ENCODE measurements around the gene BRINP2. TPM values are rescaled to one million over a fixed set of nuclear protein-coding genes. Genes with fewer than 3 reads are reported as not detected.

The BRINP2 gene
- polyA plus RNA-seq, 2 of the 4 experiments (the other 2 are of a cell fraction) = 0.04 to 0.09 TPM

- TF ChIP-seq CBX8 (IDR thresholded peaks at IDR 0.05) (no peak), EHF (CRISPR knock-in tag; IDR thresholded peaks at IDR 0.05) (no peak), KDM5A (IDR thresholded peaks at IDR 0.05) (no peak), JUNB (IDR thresholded peaks at IDR 0.05) (no peak), NR3C1 (IDR thresholded peaks at IDR 0.05) (no peak)
Observed at GRCh38 chr1:177300431-177300830, 129.7 kb downstream of the BRINP2 start (continued).

DNA sequence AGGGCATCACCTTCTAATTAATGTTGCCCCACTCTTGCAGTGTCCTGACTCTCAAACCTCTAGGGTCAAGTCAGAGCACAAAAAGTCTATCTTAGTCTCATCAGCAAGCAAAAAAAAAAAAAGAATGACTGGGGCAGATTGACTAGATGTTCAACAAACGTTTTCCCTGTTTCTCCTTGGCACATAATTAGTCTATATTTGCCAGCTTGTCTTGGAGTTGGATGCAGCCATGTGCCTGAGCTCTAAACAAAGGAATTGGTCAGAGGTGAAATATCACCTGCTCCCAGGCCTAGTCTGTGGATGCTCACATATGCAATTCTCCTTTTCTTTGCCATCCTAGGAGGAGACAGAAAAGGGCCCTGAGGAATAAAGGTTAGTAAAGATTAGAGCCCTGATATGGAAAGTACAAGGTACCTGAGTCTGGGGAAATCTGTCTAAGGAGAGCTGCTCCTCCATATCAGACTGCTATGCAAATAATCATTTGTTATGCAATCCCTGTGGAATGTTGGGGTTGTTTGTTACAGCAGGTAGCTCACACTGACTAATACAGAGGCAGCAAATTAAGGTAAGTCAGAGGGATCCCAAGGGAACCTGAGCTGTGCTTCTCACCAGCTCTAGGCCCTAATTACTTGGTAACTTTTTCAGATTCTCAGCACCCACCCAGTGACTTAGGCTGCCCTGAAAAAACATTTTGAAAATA is 130.8 kb downstream of the BRINP2 start:
- 4% methylated on average over 1 of the region's 1 CpG for WGBS (ENCODE audit: missing lambda C conversion rate)
- FAIRE-seq = no peak
- H3K4me3 ChIP-seq = no peak overlapping the region
- no peaks in the 10 kb centered on the region for H3K4me1 ChIP-seq
- no peak overlapping the region for H3K4me2 ChIP-seq
- CTCF ChIA-PET = interaction anchor here (0.6 kb wide), 3 partner anchors 13 to 1060 kb away, joined by 3 to 4 read pairs (median 3); no protein-coding TSS in a partner anchor
- TF ChIP-seq ESRRA (IDR thresholded peaks at IDR 0.05; ENCODE audit: borderline replicate concordance, low read length) (no peak), GATA3 (IDR thresholded peaks at IDR 0.05; ENCODE audit: borderline replicate concordance) (no peak), MAX (IDR thresholded peaks at IDR 0.05) (no peak), TP53 (CRISPR knock-in tag; IDR thresholded peaks at IDR 0.05) (no peak), TFCP2L1 (CRISPR knock-in tag; IDR thresholded peaks at IDR 0.05) (no peak), RARB (CRISPR knock-in tag; IDR thresholded peaks at IDR 0.05) (no peak), CEBPB (IDR thresholded peaks at IDR 0.05) (no peak), SMC3 (IDR thresholded peaks at IDR 0.05) (no peak), RAD21 (conservative IDR thresholded peaks at IDR 0.05 in 1 of 2, IDR thresholded peaks at IDR 0.05 in 1 of 2) (no peak), PHF8 (IDR thresholded peaks at IDR 0.05; ENCODE audit: borderline replicate concordance, low read depth) (no peak), PBX3 (IDR thresholded peaks at IDR 0.05) (no peak), ZNF302 (CRISPR knock-in tag; IDR thresholded peaks at IDR 0.05) (no peak), NPAS2 (CRISPR knock-in tag; IDR thresholded peaks at IDR 0.05; ENCODE audit: borderline replicate concordance) (no peak), NR3C1 (IDR thresholded peaks at IDR 0.05) (no peak), HDAC2 (IDR thresholded peaks at IDR 0.05) (no peak), ZC3H11A (IDR thresholded peaks at IDR 0.05) (no peak), POLR2A (IDR thresholded peaks at IDR 0.05; ENCODE audit: low read length) (no peak), CBX2 (IDR thresholded peaks at IDR 0.05; ENCODE audit: borderline replicate concordance, low read depth) (no peak), CBX8 (IDR thresholded peaks at IDR 0.05) (no peak)
- TF ChIP-seq, protein P1, sequence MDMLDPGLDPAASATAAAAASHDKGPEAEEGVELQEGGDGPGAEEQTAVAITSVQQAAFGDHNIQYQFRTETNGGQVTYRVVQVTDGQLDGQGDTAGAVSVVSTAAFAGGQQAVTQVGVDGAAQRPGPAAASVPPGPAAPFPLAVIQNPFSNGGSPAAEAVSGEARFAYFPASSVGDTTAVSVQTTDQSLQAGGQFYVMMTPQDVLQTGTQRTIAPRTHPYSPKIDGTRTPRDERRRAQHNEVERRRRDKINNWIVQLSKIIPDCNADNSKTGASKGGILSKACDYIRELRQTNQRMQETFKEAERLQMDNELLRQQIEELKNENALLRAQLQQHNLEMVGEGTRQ (IDR thresholded peaks at IDR 0.05) = no peak
- H3K27ac ChIP-seq = no peak overlapping the region
- ATAC-seq = no peak
- no peak for DNase-seq (ENCODE audit: low read depth in 1 of 2, low spot score in 1 of 2)
- no peaks in the 10 kb centered on the region for H3K9me3 ChIP-seq
- POLR2A ChIA-PET = no interaction called here

- WGBS (ENCODE audit: missing lambda C conversion rate) = 18% methylated on average over 7 of the region's 7 CpGs
- no peak overlapping the region for H3K4me2 ChIP-seq
- no peak overlapping the region for H3K27ac ChIP-seq
- ATAC-seq = no peak
- POLR2A ChIA-PET = no interaction called here
- H3K4me3 ChIP-seq = no peak overlapping the region
- H3K4me1 ChIP-seq = no peaks in the 10 kb centered on the region
- no peak for FAIRE-seq
- H3K9me3 ChIP-seq = no peaks in the 10 kb centered on the region
- no peak for DNase-seq (ENCODE audit: low read depth in 1 of 2, low spot score in 1 of 2)
- no peak for TF ChIP-seq PBX3 (IDR thresholded peaks at IDR 0.05)
- TF ChIP-seq RCOR1 (IDR thresholded peaks at IDR 0.05; ENCODE audit: low read depth, low read length) = no peak
- TF ChIP-seq HOXB13 (CRISPR knock-in tag; IDR thresholded peaks at IDR 0.05; ENCODE audit: low read depth) = no peak
- no peak for TF ChIP-seq RNF2 (IDR thresholded peaks at IDR 0.05; ENCODE audit: borderline replicate concordance, low read depth)
- TF ChIP-seq EHMT2 (IDR thresholded peaks at IDR 0.05; ENCODE audit: low read depth) = no peak
- TF ChIP-seq MAX (IDR thresholded peaks at IDR 0.05) = no peak
- TF ChIP-seq EHF (CRISPR knock-in tag; IDR thresholded peaks at IDR 0.05) = no peak
- CTCF ChIA-PET = no interaction called here
Observed at GRCh38 chr1:177302357-177303044, 131.7 kb downstream of the BRINP2 start.

Data from A549 (cell line).